Nucleus accumbens (tissue), 56 donors: Measurements from ENCODE around the gene CD4.
A peak's percentile ranks its signal among the peaks of the same experiment; 100 is the strongest.

ENCODE experiments used
- DNase-seq, 56 donors: peaks; one replicate each; lab custom pipeline; 2025; lab: John Stamatoyannopoulos, UW

Gene CD4

GRCh38 chr12:6764011-6764828 is 25.1 kb upstream of the CD4 start:
- DNase-seq: peak; percentile 45 to 96 (median 85)

- DNase-seq: peak in 1 of 56 donors; percentile 40
These were observed 24.2 kb upstream of the CD4 start for GRCh38 chr12:6765048-6765633.

- DNase-seq: peak in 48 of 56 donors; percentile 9 to 88 (median 57)
These were observed 23.4 kb upstream of the CD4 start, which contains the start of gene PTMS for GRCh38 chr12:6765634-6766581. Gene PTMS, plus strand, starts transcription at chr12:6766363. Its CDS starts 343 bp downstream, at chr12:6766706.

GRCh38 chr12:6766651-6767349 is 22.5 kb upstream of the CD4 start:
- peak in 46 of 56 donors; percentile 10 to 78 (median 44) for DNase-seq

GRCh38 chr12:6767353-6768319 is 21.7 kb upstream of the CD4 start:
- DNase-seq: peak in 35 of 56 donors; percentile 22 to 83 (median 46)

GRCh38 chr12:6768437-6768914 is 20.9 kb upstream of the CD4 start:
- DNase-seq: no peak

GRCh38 chr12:6768990-6769389 is 20.3 kb upstream of the CD4 start:
- peak in 1 of 56 donors; percentile 15 for DNase-seq

GRCh38 chr12:6769666-6770065 is 19.7 kb upstream of the CD4 start:
- no peak for DNase-seq

GRCh38 chr12:6770094-6770493 is 19.2 kb upstream of the CD4 start:
- DNase-seq: no peak

GRCh38 chr12:6770600-6770999 is 18.7 kb upstream of the CD4 start:
- DNase-seq: no peak

- peak in 5 of 56 donors; percentile 10 to 35 (median 16) for DNase-seq
These were observed 18.2 kb upstream of the CD4 start for GRCh38 chr12:6771091-6771495.

GRCh38 chr12:6771509-6772330 is 17.6 kb upstream of the CD4 start:
- no peak for DNase-seq

- DNase-seq: no peak
These were observed 17.0 kb upstream of the CD4 start, which contains the start of gene LAG3 for GRCh38 chr12:6772331-6772695. Gene LAG3, plus strand, starts transcription at chr12:6772520. Its CDS starts 333 bp downstream, at chr12:6772853.

- DNase-seq: no peak
These were observed 16.4 kb upstream of the CD4 start for GRCh38 chr12:6772726-6773589.

GRCh38 chr12:6773590-6774351 is 15.6 kb upstream of the CD4 start:
- DNase-seq: no peak

- no peak for DNase-seq
These were observed 14.7 kb upstream of the CD4 start for GRCh38 chr12:6774499-6775062.
